ENCODE data around the gene CASP9.
"Not testable (repeated sequence)": the region's sequence is repeated elsewhere in the genome, so short reads cannot be mapped to it uniquely, and the experiment has no call there.

CASP9 gene

GRCh38 chr1:15493869-15494390 is 30.1 kb downstream of the CASP9 start:
- no peak for DNase-seq

DNA sequence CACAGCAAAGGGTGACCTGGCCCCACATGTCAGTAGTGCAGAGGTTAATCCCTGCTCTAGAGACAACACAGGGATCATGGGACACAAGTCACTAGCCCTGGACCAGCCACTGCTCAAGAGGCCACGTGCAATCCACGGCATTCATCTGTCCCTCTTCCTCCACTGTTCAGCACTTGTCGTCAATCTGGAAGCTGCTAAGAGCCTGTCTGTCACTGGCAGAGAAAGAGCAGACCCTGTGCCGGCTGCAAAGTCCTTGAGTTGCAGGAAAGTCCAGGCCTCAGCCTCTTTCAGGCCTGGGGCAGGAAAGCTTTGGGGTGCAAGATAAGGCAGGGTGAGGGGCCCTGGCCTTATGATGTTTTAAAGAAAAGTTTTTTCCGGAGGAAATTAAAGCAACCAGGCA is 31.4 kb downstream of the CASP9 start:
- no peak for DNase-seq

DNA sequence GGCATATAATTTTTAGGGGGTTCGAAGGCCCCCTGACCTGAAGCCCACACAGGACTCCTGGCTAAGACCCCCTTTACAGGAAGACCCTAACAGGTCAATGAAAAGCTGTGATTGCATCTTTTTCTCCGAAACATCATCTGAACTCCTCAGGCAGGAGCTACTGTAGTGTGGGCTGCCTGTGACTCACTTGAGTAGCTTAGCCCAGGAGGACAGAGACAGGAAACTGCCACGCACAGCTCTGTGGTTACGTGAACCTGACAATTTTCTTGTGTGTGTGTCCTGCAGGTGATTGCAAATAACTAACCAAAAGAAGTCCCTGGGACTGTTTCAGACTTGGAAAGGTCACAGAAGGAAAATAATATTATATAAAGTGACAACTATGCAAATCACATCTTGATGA is 33.0 kb downstream of the CASP9 start:
- not testable (repeated sequence) for DNase-seq

DNA sequence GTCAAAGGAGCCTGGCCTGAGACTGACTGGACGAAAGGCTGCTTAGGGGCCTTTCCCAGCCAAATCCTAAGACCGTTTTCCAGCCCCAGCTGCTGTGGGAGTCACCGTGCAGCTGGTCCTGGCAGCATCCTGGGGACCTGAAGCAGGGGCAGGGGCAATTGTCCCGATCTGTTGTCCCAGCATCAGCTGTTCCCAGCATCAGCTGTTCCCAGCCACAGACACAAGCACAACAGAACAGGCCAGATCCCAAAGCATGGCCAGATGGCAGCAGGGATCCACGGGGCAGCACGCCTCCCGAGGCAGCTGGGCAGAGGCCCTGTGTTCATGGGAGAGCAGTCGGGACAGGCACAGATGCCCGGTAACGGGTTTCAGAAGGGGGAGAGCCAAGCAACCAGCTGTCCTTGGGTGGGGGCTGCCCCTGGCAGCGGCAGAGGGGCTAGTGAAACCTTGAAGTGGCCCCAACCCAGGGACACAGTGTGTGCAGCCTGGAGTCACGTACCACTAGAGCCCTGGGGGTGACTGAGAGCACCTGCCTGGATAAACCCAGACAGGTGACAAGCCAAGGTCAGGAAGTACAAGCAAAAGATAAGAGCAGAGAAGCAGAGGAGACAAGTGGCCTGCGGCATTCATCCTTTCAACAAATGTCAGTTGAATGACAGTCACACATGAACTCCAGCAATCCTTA is 34.8 kb downstream of the CASP9 start:
- no peak for DNase-seq

- DNase-seq = no peak
Measured at GRCh38 chr1:15488371-15488770, 35.6 kb downstream of the CASP9 start.

GRCh38 chr1:15486844-15487610 is 37.0 kb downstream of the CASP9 start:
- DNase-seq = not testable (repeated sequence)

DNA sequence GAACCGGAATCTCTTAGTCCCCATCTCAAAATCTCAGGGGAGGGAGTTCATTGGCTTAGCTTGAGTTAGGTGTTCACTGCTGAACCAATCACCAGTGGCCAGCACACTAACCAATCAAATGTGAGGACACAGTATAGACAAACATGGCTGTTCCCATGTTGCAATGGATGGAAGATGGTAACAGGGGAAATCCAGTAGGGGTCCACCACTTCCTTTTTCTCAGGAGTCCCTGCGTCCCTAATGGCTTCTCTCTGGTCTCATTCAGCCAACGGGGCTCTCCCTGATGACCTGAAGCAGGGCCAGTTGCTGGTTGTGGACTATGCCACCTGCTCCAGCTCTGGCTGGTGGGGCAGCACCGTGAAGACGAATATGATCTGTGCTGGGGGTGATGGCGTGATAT is 38.4 kb downstream of the CASP9 start:
- DNase-seq = no peak

DNA sequence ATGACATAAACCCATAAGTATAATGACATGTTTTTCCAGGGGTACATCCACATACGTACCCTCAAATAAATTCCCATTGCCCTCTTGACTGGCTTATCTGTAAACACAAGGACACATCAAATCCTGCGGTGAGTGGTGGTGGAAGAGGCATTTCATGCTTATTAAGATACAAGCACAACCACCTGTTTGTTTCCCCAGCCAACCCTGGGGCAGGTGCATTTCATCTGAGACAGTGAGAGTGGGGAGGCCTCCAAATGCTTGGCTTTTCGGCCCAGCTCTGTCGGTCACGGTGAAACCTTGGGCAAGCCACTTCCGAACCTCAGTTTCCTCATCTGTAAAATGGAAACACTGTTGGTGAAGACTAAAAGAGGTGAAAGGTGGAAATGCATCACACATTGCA is 39.6 kb downstream of the CASP9 start:
- DNase-seq = not testable (repeated sequence)

GRCh38 chr1:15483971-15484370 is 40.0 kb downstream of the CASP9 start:
- no peak for DNase-seq

DNA sequence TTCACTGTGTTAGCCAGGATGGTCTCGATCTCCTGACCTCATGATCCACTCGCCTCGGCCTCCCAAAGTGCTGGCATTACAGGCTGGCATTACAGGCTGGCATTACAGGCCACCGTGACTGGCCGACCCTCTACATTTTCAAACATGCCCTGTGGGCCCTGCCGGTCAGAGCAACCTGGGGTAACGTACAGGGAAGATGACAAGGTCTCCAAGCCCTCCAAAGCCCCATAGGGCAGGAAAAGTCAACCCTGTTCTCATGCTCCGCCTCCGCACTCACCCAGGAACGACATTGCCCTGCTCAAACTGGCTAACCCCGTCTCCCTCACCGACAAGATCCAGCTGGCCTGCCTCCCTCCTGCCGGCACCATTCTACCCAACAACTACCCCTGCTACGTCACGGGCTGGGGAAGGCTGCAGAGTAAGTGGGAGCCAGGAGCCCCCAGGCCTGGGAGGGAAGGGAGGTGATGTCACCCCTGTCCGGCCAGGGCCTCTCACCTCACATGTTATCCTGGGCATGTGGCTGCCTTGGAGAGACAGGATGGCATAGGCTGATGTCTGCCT is 41.0 kb downstream of the CASP9 start:
- DNase-seq = not testable (repeated sequence)

- DNase-seq = not testable (repeated sequence)
Measured at GRCh38 chr1:15482455-15482854, 41.6 kb downstream of the CASP9 start.

DNA sequence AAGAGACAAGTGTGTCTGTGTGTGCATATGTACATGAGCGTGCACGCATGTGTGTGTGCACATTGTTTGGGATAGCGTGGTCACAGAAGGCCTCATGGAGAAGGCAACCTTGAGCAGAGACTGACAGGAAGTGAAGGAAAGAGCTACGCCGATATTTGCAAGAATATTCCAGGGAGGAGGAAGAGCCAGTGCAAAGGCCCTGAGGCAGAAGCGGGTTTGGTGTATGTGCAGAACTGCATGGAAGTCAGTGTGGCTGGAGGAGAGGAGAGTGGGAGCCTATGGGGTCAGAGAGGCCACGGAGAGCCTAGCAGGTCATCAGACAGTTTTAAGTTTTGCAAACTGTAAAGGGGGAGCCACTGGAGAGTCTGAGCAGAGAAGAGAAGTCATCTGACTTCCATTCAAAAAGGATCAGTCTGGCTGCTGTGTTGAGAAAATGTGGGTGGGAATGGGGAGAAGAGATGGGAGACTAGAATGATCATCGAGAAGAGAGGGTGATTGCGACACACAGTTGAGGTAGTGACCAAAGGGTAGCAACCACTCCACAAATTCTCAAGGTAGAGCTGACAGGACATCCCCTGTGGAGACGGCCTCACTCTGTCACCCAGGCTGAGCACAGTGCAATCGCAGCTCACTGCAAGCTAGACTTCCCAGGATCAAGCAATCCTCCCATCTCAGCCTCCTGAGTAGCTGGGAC is 44.2 kb downstream of the CASP9 start:
- DNase-seq = no peak

DNA sequence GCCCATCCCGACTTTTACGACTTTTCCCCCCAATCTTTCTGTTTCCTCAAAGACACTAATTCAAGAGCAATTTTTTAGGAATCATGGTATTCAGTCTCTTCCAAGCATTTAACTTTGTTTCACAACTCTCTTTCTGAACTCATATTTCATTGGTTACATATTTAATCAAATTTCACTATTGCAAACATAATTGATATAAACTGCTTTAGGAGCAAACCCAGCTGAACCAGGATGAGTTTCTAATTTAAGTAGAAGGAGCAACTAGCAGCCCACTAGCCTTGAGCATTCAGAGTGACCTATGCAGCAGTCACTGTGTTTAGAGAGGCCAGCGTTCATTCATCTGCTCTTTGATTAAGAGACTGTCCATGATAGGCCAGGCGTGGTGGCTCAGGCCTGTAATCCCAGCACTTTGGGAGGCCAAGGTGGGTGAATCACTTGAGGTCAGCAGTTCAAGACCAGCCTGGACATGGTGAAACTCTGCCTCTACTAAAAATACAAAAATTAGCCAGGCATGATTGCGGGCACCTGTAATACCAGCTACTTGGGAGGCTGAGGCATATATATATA is 46.3 kb downstream of the CASP9 start:
- no peak for DNase-seq

- DNase-seq = no peak
Measured at GRCh38 chr1:15476927-15477326, 47.1 kb downstream of the CASP9 start.

DNA sequence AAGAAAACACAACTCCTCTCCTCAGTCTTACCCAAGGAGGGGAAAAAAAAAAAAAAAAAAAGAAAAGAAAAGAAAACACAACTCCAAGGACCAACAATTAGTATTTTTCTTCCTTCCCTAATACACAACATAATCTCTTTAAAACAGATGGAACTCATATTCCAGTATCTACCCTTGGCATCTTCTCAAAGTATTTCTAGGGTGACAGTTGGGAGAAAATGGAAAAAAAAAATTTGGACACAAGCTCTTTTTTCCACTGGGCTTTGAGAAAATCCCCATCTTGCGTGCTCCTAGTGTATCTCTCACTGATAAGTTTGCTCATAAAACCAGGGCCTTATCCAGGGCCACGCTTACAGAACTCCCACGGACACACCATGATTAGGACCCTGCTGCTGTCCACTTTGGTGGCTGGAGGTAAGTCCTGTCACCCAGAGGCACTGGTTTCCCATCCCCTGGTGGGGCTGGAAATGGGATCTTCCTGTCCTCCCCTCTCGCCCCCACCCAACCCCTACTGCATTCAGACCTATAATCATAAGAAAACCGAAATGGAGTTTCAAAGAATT is 48.2 kb downstream of the CASP9 start, which contains the start of gene CELA2B:
Gene CELA2B, plus strand, starts transcription at position 353 of the 563 bp plus-strand sequence. Its CDS starts 22 bp downstream, at position 375.
- DNase-seq = no peak

DNA sequence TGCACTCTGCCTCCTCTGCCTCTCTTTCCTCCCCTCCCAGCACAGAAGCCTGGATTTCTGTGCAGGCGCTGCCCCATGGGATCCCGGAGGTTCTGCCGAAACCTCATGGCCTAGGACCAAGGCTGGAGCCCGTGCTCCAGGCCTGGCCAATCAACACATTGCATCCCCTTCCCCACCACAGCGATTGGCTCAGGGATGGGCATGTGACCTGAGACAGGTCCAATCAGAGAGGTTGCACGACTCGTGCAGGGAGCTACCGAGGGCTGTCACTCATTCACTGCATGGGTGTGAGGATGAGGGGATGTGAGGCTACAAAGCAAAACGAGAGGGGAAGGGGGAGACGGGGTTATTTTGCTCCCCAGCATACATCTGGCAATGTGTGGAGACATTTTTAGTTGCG is 51.4 kb downstream of the CASP9 start:
- DNase-seq = no peak

GRCh38 chr1:15471723-15472122 is 52.3 kb downstream of the CASP9 start:
- DNase-seq = not testable (repeated sequence)

- DNase-seq = not testable (repeated sequence)
Measured at GRCh38 chr1:15471067-15471466, 52.9 kb downstream of the CASP9 start.

- DNase-seq = not testable (repeated sequence)
Measured at GRCh38 chr1:15469821-15470448, 54.1 kb downstream of the CASP9 start.

DNA sequence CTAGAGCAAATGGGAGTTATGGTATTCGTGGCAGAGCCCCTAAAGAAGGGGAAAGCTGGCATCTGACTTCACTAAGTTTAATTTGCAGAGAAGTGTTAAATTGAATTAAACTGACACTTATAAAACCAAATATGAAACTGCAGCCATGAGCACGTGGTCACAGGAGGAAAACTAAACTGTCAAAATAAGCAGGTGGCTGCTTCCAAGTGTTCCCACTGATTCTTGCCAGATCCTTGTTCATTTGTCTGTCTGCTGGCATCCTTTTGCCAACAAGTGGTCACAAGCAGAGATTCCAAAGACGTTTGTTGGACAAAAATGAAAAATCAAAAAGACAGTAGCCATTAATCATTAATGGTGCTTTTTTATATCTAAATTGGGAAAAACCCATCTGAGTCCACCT is 54.7 kb downstream of the CASP9 start:
- no peak for DNase-seq

DNA sequence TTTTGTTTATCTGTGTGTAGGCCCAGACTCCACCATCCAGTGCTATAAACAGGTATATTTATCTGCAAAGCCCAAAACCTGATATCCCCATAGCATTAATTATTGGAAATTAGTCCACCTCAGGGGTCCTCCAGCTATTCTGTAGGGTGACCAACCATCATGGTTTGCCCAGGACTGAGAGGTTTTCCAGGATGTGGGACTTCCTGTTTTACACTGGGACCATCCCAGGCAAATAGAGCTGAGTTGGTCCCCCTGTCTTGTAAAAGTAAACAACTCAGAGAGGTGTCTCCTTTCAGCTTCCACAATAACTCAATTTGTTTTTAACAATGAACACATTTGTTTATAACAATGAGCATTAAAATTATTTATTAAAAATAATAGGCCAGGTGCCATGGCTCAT is 55.9 kb downstream of the CASP9 start:
- DNase-seq = no peak

Measured in stimulated activated CD4-positive, alpha-beta T cell treated with anti-CD3 and anti-CD28 coated beads, Interleukin-15, amount 100 ng/mL, for 24 hours (primary cell).